Astrocyte (in vitro differentiated cells and primary cell): Measurements from ENCODE around the gene PCDH12.

Experiments
- EZH2 ChIP-seq: IDR thresholded peaks from 2 replicates; pipeline ENCODE4 v1.6.1; 2012; ENCODE audit warnings: mild to moderate bottlenecking, low read length, inconsistent platforms; ENCODE audit not compliant: insufficient read depth
- TF ChIP-seq, protein P1 (sequence below): IDR thresholded peaks from 2 replicates; pipeline ENCODE4 v1.5.1; 2011; ENCODE audit warnings: low read depth, mild to moderate bottlenecking, inconsistent platforms, low read length, moderate library complexity; ENCODE audit not compliant: insufficient read depth

DNA sequence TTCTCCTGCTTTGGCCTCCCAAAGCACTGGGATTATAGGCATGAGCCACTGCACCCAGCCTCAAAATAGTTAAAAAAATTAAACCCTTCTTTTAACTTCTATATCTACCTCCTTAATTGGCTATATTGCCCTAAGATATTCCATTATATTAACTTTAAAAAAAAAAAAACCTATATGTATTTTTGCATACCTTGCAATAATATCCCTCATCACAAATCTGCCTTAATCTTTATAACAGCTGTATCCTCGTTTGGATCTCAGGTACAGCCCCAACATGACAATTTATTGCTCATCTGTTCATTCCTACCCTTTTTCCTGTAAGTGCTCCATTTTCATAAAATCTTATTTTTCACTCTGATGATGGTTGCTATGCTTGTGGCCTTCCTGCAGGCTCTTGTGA lies 42.2 kb upstream of the PCDH12 start:
- TF ChIP-seq, protein P1, sequence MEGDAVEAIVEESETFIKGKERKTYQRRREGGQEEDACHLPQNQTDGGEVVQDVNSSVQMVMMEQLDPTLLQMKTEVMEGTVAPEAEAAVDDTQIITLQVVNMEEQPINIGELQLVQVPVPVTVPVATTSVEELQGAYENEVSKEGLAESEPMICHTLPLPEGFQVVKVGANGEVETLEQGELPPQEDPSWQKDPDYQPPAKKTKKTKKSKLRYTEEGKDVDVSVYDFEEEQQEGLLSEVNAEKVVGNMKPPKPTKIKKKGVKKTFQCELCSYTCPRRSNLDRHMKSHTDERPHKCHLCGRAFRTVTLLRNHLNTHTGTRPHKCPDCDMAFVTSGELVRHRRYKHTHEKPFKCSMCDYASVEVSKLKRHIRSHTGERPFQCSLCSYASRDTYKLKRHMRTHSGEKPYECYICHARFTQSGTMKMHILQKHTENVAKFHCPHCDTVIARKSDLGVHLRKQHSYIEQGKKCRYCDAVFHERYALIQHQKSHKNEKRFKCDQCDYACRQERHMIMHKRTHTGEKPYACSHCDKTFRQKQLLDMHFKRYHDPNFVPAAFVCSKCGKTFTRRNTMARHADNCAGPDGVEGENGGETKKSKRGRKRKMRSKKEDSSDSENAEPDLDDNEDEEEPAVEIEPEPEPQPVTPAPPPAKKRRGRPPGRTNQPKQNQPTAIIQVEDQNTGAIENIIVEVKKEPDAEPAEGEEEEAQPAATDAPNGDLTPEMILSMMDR, result no peak
- TF ChIP-seq EZH2, result no peak
